HepG2 (cell line): ENCODE data around the gene KAT7. TPM values are rescaled to one million over a fixed set of nuclear protein-coding genes. Genes with fewer than 3 reads are reported as not detected.

Experiments used
- ATAC-seq: fragments of 200-7000 bp; cut with Tn5 transposase; 3 replicates; pipeline ENCODE4 v1.9.1; 2020; ENCODE audit warnings: mild to moderate bottlenecking, moderate library complexity
- BruUV-seq: library from RNA; stranded (reverse); fragments of 400-500 nt; replicated peaks from 2 replicates; lab custom pipeline; 2021; lab: Mats Ljungman, UMichigan
- CTCF ChIA-PET: fragments of 300-600 bp; formaldehyde crosslinking; extraction: SDS; loops from one replicate; lab custom pipeline; 2021; ENCODE audit warnings: low total read pairs, inconsistent platforms, low intra/inter-chr PET ratio; lab: Yijun Ruan, JAX
- POLR2A ChIA-PET: fragments of 350-600 bp; sonication (Branson Sonifier 250); formaldehyde crosslinking; loops from one replicate; lab custom pipeline; 2020; ENCODE audit warnings: antibody characterized with exemption, inconsistent platforms; lab: Yijun Ruan, JAX
- DNase-seq: peaks from one replicate; pipeline ENCODE4 v3.0.0-alpha.2; 2015; ENCODE audit warnings: low spot score
- FAIRE-seq: peaks from 3 replicates; lab custom pipeline; 2011; peaks lifted over from hg19 to GRCh38; lab: Jason Lieb, UNC
- H2AFZ ChIP-seq: one replicate; pipeline ENCODE4 v1.6.1; 2011; ENCODE audit warnings: low read length, inconsistent platforms
- H3K27ac ChIP-seq: fragments of 300-600 bp; 3 replicates; pipeline ENCODE4 v1.8.0; 2011; ENCODE audit warnings: mixed run types, mild to moderate bottlenecking, mixed read lengths, low read length, inconsistent platforms; ENCODE audit not compliant: insufficient read depth; ENCODE audit errors: extremely low read length
- H3K27me3 ChIP-seq, 2 experiments: fragments of 200-600 bp in 1 of 2; 2 replicates in 1 of 2; 3 replicates in 1 of 2; pipeline versions ENCODE4 v1.6.0 to v1.8.0; 2011; ENCODE audit warnings: low read length in 2 of 2, mild to moderate bottlenecking in 2 of 2, moderate library complexity in 2 of 2, inconsistent platforms in 1 of 2; ENCODE audit not compliant: insufficient read depth in 2 of 2, control insufficient read depth in 1 of 2
- H3K36me3 ChIP-seq, 2 experiments: fragments of 200-600 bp in 1 of 2; replicated peaks in 1 of 2; 2 replicates in 1 of 2; 3 replicates in 1 of 2; pipeline versions ENCODE4 v1.5.1 to v1.8.0; 2011; ENCODE audit warnings: low read length in 2 of 2, inconsistent platforms in 1 of 2; ENCODE audit not compliant: insufficient read depth in 2 of 2, control insufficient read depth in 1 of 2
- H3K4me1 ChIP-seq: 2 replicates; pipeline ENCODE4 v1.5.1; 2012; ENCODE audit warnings: low read length, inconsistent platforms; ENCODE audit not compliant: insufficient read depth
- H3K4me2 ChIP-seq: 2 replicates; pipeline ENCODE4 v1.6.0; 2011; ENCODE audit warnings: low read depth, low read length, inconsistent platforms
- H3K4me3 ChIP-seq, 3 experiments: fragments of 200-600 bp in 1 of 3; sonication (generic), shearing (Covaris generic) in 1 of 3; replicated peaks in 1 of 3; 2 replicates each; pipeline ENCODE4 v1.5.1; 2011 to 2016; ENCODE audit warnings: low read length in 3 of 3, inconsistent platforms in 2 of 3, low read depth in 2 of 3, mild to moderate bottlenecking in 2 of 3, control low read depth in 1 of 3, mixed read lengths in 1 of 3; ENCODE audit not compliant: insufficient read depth in 1 of 3
- H3K79me2 ChIP-seq: one replicate; pipeline ENCODE4 v1.6.1; 2011; ENCODE audit warnings: low read length, inconsistent platforms; ENCODE audit not compliant: insufficient read depth
- H3K9ac ChIP-seq: 2 replicates; pipeline ENCODE4 v1.6.0; 2011; ENCODE audit warnings: mild to moderate bottlenecking, low read depth, low read length, inconsistent platforms; ENCODE audit not compliant: insufficient read depth
- H3K9me3 ChIP-seq: 2 replicates; pipeline ENCODE4 v1.5.1; 2012; ENCODE audit warnings: mild to moderate bottlenecking, low read length
- H4K20me1 ChIP-seq: 2 replicates; pipeline ENCODE4 v1.6.0; 2011; ENCODE audit warnings: inconsistent platforms, mild to moderate bottlenecking, low read length, moderate library complexity; ENCODE audit not compliant: insufficient read depth
- MLLT10 ChIP-seq: sonication (generic); formaldehyde crosslinking; IDR thresholded peaks from 2 replicates; pipeline ENCODE4 v1.4.0; 2020; ENCODE audit warnings: missing genetic modification reagents
- MXI1 ChIP-seq: IDR thresholded peaks from 3 replicates; pipeline ENCODE4 v1.6.1; 2012; ENCODE audit warnings: low read depth, low read length, inconsistent platforms, borderline replicate concordance
- MZF1 ChIP-seq: sonication (generic); formaldehyde crosslinking; IDR thresholded peaks from 2 replicates; pipeline ENCODE4 v1.8.1; 2023; ENCODE audit warnings: mild to moderate bottlenecking, missing genetic modification reagents, borderline replicate concordance
- NPAS2 ChIP-seq: sonication (generic); formaldehyde crosslinking; IDR thresholded peaks from 2 replicates; pipeline ENCODE4 v1.8.0; 2022; ENCODE audit warnings: mild to moderate bottlenecking, missing genetic modification reagents, borderline replicate concordance
- PLRG1 ChIP-seq: fragments of 450-650 bp; conservative IDR thresholded peaks from 2 replicates; pipeline ENCODE4 v1.6.1; 2016
- RXRA ChIP-seq: sonication (generic); formaldehyde crosslinking; IDR thresholded peaks from 2 replicates; pipeline ENCODE4 v1.5.1; 2020; ENCODE audit warnings: missing genetic modification reagents
- ZNF12 ChIP-seq: sonication (generic); formaldehyde crosslinking; IDR thresholded peaks from 2 replicates; pipeline ENCODE4 v1.5.0; 2020; ENCODE audit warnings: missing genetic modification reagents
- ZNF224 ChIP-seq: sonication (generic); formaldehyde crosslinking; IDR thresholded peaks from 2 replicates; pipeline ENCODE4 v1.5.0; 2020; ENCODE audit warnings: mild to moderate bottlenecking, missing genetic modification reagents
- ZNF30 ChIP-seq: sonication (generic); formaldehyde crosslinking; IDR thresholded peaks from 2 replicates; pipeline ENCODE4 v1.5.0; 2020; ENCODE audit warnings: mild to moderate bottlenecking, missing genetic modification reagents
- whole genome bisulfite sequencing: methylation state at CpG from one replicate; pipeline ENCODE4 v1.1.6; 2017; ENCODE audit warnings: low lambda C conversion rate; 5-methylcytosine and 5-hydroxymethylcytosine counted together
- in situ Hi-C: cut with HindIII; loops from 2 replicates; pipeline ENCODE4 v1.10.0; 2017; ENCODE audit warnings: low pct_unique_long_range_greater_than_20kb; ENCODE audit not compliant: extremely low pct_ligation_motif_present
- intact Hi-C: fragments of 100-400 bp; cut with micrococcal nuclease; formaldehyde crosslinking; loops from one replicate; pipeline ENCODE4 v1.10.0; 2022; ENCODE audit not compliant: unreplicated experiment
- polyA plus RNA-seq, 8 experiments: library from polyadenylated mRNA; depleted of rRNA in 3 of 8; stranded (reverse) in 7 of 8; unstranded in 1 of 8; fragments of >200 nt; fragmentation: Illumina TruSeq in 4 of 8; extraction: Trizol in 4 of 8; gene quantifications; 2 replicates each; pipeline versions ENCODE4 v1.2.1 to v1.2.3, GENCODE V29; 2011 to 2016; ENCODE audit warnings: low read depth in 4 of 8, missing spikeins in 1 of 8, mixed read lengths in 1 of 8; ENCODE audit not compliant: insufficient read depth in 1 of 8
- total RNA-seq, 5 experiments: library from RNA; depleted of rRNA; stranded (reverse); fragments of >200 nt; fragmentation: Illumina TruSeq; extraction: Trizol; gene quantifications; 2 replicates each; pipeline ENCODE4 v1.2.3, GENCODE V29; 2016; ENCODE audit warnings: low read depth in 1 of 5
- TF ChIP-seq, protein P1 (sequence below): sonication (generic); formaldehyde crosslinking; IDR thresholded peaks from 2 replicates; pipeline ENCODE4 v1.4.0; 2020; ENCODE audit warnings: mild to moderate bottlenecking, missing genetic modification reagents
- TF ChIP-seq, protein P2 (sequence below): sonication (generic); formaldehyde crosslinking; IDR thresholded peaks from 2 replicates; pipeline ENCODE4 v1.5.0; 2020; ENCODE audit warnings: missing genetic modification reagents
- TF ChIP-seq, protein P3 (sequence below): sonication (generic); formaldehyde crosslinking; IDR thresholded peaks from 2 replicates; pipeline ENCODE4 v1.4.0; 2020; ENCODE audit warnings: mild to moderate bottlenecking, missing genetic modification reagents
- TF ChIP-seq, protein P4 (sequence below): sonication (generic); formaldehyde crosslinking; IDR thresholded peaks from 2 replicates; pipeline ENCODE4 v1.5.0; 2020; ENCODE audit warnings: missing genetic modification reagents

KAT7 gene
- total and polyA plus RNA-seq, 2 of the 13 experiments (the other 11 are each of a cell fraction or from before 2014, with no cell fraction given) = 21.2 to 39.2 TPM

DNA sequence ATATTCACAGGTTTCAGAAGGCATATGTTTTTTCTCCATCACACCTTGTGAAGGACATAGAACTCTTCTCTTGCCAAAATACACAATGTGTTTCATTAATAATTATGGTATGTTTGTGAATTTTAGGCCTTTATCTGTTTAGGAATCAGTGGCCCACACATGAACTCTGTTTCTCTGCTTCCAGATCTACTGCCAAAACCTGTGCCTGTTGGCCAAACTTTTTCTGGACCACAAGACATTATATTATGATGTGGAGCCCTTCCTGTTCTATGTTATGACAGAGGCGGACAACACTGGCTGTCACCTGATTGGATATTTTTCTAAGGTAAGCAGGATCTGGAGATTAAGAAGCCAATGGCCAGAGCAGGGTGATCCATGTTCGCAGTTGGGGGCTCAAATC lies 33.0 kb downstream of the KAT7 start:
- Histone ChIP-seq H3K4me3 (no peak overlapping the region), H2AFZ (no peak overlapping the region), H3K4me1 (no peaks in the 10 kb centered on the region), H3K36me3 (peaks cover 40 to 89% of the 10 kb centered on the region in 2 experiments), H3K9me3 (no peaks in the 10 kb centered on the region), H3K4me2 (no peak overlapping the region), H3K9ac (no peak overlapping the region), H4K20me1 (no peaks in the 10 kb centered on the region), H3K27me3 (no peaks in the 10 kb centered on the region), H3K79me2 (no peaks in the 10 kb centered on the region), H3K27ac (no peak overlapping the region)
- FAIRE-seq = no peak
- 98% methylated on average over 2 of the region's 2 CpGs for WGBS
- ATAC-seq = no peak
- ChIA-PET POLR2A (no interaction called here), CTCF (no interaction called here)
- intact Hi-C loops = no loop called here
- no peak for DNase-seq
- no TSS peak for BruUV-seq
- TF ChIP-seq, protein P1, sequence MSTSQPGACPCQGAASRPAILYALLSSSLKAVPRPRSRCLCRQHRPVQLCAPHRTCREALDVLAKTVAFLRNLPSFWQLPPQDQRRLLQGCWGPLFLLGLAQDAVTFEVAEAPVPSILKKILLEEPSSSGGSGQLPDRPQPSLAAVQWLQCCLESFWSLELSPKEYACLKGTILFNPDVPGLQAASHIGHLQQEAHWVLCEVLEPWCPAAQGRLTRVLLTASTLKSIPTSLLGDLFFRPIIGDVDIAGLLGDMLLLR (CRISPR knock-in tag) = no peak
- TF ChIP-seq RXRA (CRISPR knock-in tag) = no peak
- no peak for TF ChIP-seq MZF1 (CRISPR knock-in tag)
- TF ChIP-seq ZNF12 (CRISPR knock-in tag) = no peak
- TF ChIP-seq ZNF224 (CRISPR knock-in tag) = no peak
- TF ChIP-seq, protein P2, sequence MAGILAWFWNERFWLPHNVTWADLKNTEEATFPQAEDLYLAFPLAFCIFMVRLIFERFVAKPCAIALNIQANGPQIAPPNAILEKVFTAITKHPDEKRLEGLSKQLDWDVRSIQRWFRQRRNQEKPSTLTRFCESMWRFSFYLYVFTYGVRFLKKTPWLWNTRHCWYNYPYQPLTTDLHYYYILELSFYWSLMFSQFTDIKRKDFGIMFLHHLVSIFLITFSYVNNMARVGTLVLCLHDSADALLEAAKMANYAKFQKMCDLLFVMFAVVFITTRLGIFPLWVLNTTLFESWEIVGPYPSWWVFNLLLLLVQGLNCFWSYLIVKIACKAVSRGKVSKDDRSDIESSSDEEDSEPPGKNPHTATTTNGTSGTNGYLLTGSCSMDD (CRISPR knock-in tag) = no peak
- in situ Hi-C loops = no loop called here

DNA sequence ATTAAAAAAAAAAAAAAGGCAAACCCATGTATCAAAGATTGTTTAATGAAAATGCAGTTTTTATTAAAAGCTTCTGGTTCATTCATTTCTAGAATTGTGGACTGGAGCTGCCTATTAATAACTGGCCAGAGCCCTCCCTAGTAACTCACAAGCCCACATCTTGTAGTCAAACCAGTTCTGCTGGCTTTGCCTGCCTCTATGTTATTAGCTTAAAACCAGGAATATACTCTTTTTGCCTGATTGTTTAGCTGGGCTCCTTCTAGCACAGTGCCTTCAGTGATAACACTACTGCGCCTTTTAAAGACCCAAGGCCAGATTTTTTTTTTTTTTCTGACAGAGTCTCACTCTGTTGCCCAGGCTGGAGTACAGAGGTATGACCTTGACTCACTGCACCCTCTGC lies 33.4 kb downstream of the KAT7 start:
- no peaks in the 10 kb centered on the region for H3K4me1 ChIP-seq
- DNase-seq (no peak), ATAC-seq (no peak), FAIRE-seq (no peak)
- no peaks in the 10 kb centered on the region for H4K20me1 ChIP-seq
- H2AFZ ChIP-seq = no peak overlapping the region
- intact Hi-C loops (no loop called here), in situ Hi-C loops (no loop called here)
- CTCF ChIA-PET = no interaction called here
- H3K79me2 ChIP-seq = no peaks in the 10 kb centered on the region
- POLR2A ChIA-PET = no interaction called here
- no peak overlapping the region for H3K9ac ChIP-seq
- H3K36me3 ChIP-seq = peaks cover 41 to 89% of the 10 kb centered on the region in 2 experiments
- 100% methylated on average over 1 of the region's 1 CpG for WGBS
- no peaks in the 10 kb centered on the region for H3K9me3 ChIP-seq
- H3K27ac ChIP-seq = no peak overlapping the region
- no peaks in the 10 kb centered on the region for H3K27me3 ChIP-seq
- H3K4me2 ChIP-seq = no peak overlapping the region
- BruUV-seq = no TSS peak
- H3K4me3 ChIP-seq = no peak overlapping the region
- TF ChIP-seq MXI1 (no peak), PLRG1 (no peak), MLLT10 (CRISPR knock-in tag) (no peak), ZNF30 (no peak), NPAS2 (CRISPR knock-in tag) (no peak)
- TF ChIP-seq, protein P3, sequence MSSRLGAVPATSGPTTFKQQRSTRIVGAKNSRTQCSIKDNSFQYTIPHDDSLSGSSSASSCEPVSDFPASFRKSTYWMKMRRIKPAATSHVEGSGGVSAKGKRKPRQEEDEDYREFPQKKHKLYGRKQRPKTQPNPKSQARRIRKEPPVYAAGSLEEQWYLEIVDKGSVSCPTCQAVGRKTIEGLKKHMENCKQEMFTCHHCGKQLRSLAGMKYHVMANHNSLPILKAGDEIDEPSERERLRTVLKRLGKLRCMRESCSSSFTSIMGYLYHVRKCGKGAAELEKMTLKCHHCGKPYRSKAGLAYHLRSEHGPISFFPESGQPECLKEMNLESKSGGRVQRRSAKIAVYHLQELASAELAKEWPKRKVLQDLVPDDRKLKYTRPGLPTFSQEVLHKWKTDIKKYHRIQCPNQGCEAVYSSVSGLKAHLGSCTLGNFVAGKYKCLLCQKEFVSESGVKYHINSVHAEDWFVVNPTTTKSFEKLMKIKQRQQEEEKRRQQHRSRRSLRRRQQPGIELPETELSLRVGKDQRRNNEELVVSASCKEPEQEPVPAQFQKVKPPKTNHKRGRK (CRISPR knock-in tag) = no peak
- TF ChIP-seq, protein P4, sequence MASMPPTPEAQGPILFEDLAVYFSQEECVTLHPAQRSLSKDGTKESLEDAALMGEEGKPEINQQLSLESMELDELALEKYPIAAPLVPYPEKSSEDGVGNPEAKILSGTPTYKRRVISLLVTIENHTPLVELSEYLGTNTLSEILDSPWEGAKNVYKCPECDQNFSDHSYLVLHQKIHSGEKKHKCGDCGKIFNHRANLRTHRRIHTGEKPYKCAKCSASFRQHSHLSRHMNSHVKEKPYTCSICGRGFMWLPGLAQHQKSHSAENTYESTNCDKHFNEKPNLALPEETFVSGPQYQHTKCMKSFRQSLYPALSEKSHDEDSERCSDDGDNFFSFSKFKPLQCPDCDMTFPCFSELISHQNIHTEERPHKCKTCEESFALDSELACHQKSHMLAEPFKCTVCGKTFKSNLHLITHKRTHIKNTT = no peak
